OCI-LY1 (cell line): ENCODE data around the gene RWDD2A.

Experiments
- EZH2 ChIP-seq: fragments of 200-600 bp; sonication (generic), shearing (Covaris generic); IDR thresholded peaks from 2 replicates; pipeline ENCODE4 v1.8.0; 2017; ENCODE audit warnings: borderline replicate concordance, mixed run types, mild to moderate bottlenecking, antibody characterized with exemption, low read length, moderate library complexity, mixed read lengths
- TF ChIP-seq, protein P1 (sequence below): fragments of 200-600 bp; sonication (generic), shearing (Covaris generic); IDR thresholded peaks from 2 replicates; pipeline ENCODE4 v1.5.1; 2017; ENCODE audit warnings: mild to moderate bottlenecking, antibody characterized with exemption, low read length, moderate library complexity, mixed read lengths

DNA sequence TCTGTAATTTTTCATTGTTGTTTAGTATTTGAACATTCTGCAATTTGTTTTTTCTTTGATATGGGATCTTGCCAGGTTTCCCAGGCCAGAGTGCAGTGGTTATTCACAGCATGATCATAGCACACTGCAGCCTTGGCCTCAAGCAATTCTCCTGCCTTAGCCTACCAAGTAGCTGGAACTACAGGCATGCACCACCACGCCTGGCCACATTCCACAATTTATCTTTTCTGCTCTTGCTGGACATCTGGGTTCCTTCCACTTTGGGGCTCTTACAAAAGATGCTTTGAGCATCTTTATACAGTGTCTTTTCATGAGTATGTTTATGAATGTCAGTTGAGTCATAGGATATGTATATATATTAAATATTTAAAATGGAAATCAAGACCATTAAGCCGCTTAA is 42.0 kb upstream of the RWDD2A start:
- TF ChIP-seq, protein P1, sequence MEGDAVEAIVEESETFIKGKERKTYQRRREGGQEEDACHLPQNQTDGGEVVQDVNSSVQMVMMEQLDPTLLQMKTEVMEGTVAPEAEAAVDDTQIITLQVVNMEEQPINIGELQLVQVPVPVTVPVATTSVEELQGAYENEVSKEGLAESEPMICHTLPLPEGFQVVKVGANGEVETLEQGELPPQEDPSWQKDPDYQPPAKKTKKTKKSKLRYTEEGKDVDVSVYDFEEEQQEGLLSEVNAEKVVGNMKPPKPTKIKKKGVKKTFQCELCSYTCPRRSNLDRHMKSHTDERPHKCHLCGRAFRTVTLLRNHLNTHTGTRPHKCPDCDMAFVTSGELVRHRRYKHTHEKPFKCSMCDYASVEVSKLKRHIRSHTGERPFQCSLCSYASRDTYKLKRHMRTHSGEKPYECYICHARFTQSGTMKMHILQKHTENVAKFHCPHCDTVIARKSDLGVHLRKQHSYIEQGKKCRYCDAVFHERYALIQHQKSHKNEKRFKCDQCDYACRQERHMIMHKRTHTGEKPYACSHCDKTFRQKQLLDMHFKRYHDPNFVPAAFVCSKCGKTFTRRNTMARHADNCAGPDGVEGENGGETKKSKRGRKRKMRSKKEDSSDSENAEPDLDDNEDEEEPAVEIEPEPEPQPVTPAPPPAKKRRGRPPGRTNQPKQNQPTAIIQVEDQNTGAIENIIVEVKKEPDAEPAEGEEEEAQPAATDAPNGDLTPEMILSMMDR: no peak
- TF ChIP-seq EZH2: no peak
